ENCODE data around the gene C18orf54.
"Not testable (repeated sequence)": the region's sequence is repeated elsewhere in the genome, so short reads cannot be mapped to it uniquely, and the experiment has no call there.

Gene C18orf54

GRCh38 chr18:54357660-54358494, at the start of gene C18orf54, which contains the start of gene STARD6:
TSS of gene C18orf54 (plus strand) at chr18:54357906. CDS start at chr18:54360573, 2,667 bp downstream.
TSS of gene STARD6 (minus strand) at chr18:54357858. CDS start at chr18:54354573, 3,285 bp downstream.
- in situ Hi-C loops (cut with MboI; ENCODE audit: low sequenced_read_pairs), result no loop called here

DNA sequence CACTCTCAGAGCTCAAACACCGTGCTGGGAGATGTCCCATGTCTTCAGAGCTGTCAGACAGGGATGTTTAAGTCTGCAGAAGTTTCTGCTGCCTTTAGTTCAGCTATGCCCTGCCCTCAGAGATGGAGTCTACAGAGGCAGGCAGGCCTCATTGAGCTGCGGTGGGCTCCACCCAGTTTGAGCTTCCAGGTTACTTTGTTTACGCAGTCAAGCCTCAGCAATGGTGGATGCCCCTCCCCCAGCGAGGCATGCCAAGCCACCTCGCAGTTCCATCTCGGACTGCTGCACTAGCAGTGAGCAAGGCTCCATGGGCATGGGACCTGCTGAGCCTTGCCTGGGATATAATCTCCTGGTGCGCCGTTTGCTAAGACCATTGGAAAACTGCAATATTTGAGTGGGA, 48.1 kb upstream of the C18orf54 start:
- in situ Hi-C loops (cut with MboI; ENCODE audit: low sequenced_read_pairs), result not testable (repeated sequence)

DNA sequence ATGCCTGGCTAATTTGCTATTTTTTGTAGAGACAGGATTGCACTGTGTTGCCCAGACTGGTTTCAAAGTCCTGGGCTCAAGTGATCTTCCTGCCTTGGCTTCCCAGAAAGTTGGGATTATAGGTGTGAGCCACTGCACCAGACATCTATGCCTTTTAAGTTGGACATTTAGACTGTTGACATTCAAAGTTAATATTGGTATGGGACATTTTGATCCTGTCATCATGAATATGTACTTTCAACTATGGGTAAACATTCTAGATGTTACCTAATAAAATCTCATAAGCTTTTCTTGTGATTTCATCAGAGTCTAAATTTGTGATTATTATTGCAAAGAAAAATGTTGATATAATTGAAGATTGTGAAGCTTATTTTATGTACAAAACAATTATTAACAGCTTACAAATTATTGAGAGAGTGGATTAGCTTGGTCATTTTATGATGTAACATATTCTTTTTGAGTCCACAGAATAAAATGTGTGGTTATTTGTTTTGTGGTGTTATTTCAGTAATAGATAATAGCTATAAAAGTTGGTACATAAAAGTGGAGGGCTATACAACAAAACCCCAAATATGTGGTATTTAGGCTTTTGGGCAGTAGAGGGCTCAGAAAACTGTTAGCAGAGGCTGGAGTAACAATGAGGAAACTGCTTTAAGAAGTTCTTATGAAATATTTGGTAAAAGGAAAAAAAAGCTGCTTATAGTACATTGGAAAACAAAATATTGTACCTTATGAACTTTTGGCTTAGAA, 41.5 kb upstream of the C18orf54 start:
- in situ Hi-C loops (cut with MboI; ENCODE audit: low sequenced_read_pairs), result no loop called here

- in situ Hi-C loops (cut with MboI; ENCODE audit: low sequenced_read_pairs), result no loop called here
These were observed 34.1 kb upstream of the C18orf54 start for GRCh38 chr18:54323561-54323960.

- in situ Hi-C loops (cut with MboI; ENCODE audit: low sequenced_read_pairs), result no loop called here
These were observed 33.7 kb upstream of the C18orf54 start for GRCh38 chr18:54323970-54324369.

DNA sequence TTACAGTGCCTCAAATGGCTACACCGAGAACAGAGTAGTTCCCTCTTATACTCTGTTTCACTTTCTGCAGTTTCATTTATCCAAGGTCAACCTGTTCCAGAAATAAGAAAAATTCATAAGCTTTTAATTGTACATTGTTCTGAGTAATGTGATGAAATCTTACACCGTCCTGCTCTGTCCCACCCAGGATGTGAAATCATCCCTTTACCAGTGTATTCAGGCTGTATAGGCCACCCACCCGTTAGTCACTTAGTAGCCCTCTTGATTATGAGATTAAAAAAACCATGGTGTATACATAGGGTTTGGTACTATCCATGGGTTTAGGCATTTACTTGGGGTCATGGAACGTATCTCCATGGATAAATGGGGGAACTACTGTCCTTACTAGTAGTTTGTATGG, 29.9 kb upstream of the C18orf54 start:
- in situ Hi-C loops (cut with MboI; ENCODE audit: low sequenced_read_pairs), result no loop called here

GRCh38 chr18:54329787-54330186, 27.9 kb upstream of the C18orf54 start:
- in situ Hi-C loops (cut with MboI; ENCODE audit: low sequenced_read_pairs), result no loop called here

DNA sequence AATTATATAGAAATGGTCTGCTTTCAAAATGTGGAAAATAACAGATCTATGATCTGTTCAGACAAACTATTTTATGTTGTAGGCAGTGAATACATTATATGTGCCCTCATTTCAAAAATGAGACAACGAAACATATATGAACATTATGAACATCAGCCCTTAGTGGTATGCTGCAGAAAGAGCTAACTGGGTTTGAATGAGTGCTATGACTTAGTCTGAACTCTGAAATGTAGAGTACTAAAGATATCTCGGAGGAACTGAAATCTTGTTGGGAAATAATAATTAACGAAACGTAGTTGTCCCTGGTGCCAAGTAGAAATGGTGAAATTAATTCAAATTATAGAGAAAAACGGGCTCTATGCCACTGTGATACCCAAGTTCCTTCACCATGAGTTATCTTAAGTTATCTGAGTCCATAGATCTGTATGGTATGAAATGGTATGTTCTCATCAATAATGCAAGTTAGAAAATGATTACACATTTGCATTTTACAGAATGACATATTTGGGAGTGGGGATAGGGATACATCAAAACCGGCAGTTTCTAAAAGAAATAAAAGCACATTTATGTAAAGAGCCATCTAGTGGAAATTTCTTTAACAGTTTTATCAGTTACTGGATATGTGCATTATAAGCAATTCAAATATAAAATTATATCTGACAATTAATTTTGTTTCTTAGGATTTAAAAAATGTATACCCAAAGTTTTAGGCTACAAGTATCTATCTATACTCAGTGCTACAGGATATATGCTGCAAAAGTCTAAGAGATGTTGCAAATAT, 26.7 kb upstream of the C18orf54 start:
- in situ Hi-C loops (cut with MboI; ENCODE audit: low sequenced_read_pairs), result no loop called here

DNA sequence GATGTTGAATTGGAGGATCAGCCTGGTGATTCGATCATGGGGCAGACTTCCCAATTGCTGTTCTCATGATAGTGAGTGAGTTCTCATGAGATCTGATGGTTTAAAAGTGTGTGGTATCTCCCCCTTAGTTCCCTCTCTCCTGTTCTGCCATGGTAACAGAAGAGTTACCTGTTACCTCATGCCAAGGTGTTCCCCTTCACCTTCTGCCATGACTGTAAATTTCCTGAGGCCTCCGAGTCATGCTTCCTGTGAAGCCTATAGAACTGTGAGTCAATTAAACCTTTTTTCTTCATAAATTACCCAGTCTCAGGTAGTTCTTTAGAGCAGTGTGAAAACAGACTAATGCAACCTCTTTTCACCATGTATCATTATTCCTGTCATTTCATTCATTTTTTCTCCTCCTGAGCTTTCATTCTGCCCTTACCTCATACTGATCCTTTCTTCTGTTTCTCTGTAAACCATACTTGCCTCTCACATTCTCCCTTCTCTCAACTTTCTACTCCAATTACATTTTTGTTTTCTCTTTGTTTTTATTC, 22.0 kb upstream of the C18orf54 start:
- in situ Hi-C loops (cut with MboI; ENCODE audit: low sequenced_read_pairs), result no loop called here

DNA sequence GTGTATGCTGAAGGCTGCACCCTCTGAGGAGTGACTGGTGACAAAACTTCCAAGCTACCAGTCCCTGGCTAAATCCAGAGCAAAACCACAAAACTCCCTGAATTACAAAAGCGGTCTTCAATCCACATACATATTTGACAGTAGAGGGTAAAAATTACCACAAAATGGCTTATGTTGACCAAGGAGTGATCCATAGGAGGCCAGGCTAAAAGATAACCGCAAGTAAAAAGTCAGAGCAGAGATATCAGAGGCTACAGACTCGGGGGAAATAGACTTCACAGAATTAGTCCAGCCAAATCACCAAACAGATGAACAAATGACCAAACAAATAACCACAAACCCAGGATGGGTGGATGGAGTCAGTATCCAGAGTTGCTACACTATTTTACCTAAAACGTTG, 19.5 kb upstream of the C18orf54 start:
- in situ Hi-C loops (cut with MboI; ENCODE audit: low sequenced_read_pairs), result no loop called here

DNA sequence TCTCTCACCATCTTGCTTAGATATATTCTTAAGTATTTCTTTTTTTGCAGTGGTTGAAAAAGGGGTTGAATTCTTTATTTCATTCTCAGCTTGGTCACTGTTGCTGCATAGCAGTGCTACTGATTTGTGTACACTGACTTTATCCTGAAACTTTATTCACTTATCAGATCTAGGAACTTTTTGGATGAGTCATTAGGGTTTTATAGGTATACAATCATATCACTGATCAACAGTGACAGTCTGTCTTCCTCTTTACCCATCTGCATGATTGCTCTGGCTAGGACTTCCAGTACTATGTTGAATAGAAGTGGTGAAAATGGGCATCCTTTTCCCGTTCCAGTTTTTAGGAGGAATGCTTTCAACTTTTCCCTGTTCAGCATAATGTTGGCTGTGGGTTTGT, 6.5 kb upstream of the C18orf54 start:
- in situ Hi-C loops (cut with MboI; ENCODE audit: low sequenced_read_pairs), result no loop called here

DNA sequence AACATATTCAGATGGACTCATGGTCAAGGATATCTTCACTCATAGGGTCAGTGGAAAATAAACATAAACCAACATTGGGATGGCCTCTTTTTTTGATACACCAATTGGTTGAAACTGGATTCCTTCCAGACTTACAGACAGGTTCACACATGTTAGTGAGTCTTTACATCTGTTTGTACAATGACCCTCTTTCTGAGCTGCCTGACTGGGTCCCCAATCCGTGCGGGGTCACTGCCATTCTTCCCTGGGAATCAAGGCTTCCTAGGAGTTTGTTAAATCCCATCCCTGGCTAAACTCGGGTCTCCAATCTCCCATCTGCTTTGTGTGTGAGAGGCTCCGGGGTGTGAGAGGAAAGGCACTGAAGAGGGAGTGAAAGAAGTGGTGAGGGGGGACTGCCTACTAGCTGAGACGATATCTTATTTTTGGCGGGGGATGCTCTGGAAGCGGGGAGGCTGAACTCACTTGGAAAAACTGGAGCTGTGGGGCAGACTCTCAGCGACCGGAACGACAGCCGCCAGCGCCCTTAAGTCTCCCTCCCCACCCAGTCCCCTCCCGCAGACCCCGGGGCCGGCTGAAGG, 535 bp upstream of the C18orf54 start:
- in situ Hi-C loops (cut with MboI; ENCODE audit: low sequenced_read_pairs), result no loop called here

- in situ Hi-C loops (cut with MboI; ENCODE audit: low sequenced_read_pairs), result no loop called here
These were observed 862 bp downstream of the C18orf54 start for GRCh38 chr18:54358495-54359040.

DNA sequence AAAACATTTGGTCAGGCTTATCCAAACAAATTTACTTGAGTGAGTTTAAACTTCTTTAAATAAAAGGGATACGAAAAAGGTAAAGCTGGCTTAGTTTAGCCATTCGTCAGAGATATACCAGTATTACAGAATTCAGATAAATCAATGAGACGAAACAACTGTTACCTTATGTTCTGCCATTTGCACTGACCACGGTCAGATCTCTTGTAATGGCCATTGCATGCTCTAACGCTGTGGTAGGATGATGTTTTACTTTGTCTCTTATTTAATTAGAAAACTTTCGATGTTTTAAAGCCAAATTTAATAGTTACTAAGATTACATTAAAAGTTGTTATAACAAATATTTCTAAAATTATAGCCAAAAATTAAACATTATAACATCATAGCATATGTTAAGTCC, 1.5 kb downstream of the C18orf54 start:
- in situ Hi-C loops (cut with MboI; ENCODE audit: low sequenced_read_pairs), result no loop called here

GRCh38 chr18:54360406-54360805, 2.7 kb downstream of the C18orf54 start:
- in situ Hi-C loops (cut with MboI; ENCODE audit: low sequenced_read_pairs), result no loop called here

GRCh38 chr18:54378057-54378456, 20.4 kb downstream of the C18orf54 start:
- in situ Hi-C loops (cut with MboI; ENCODE audit: low sequenced_read_pairs), result no loop called here

DNA sequence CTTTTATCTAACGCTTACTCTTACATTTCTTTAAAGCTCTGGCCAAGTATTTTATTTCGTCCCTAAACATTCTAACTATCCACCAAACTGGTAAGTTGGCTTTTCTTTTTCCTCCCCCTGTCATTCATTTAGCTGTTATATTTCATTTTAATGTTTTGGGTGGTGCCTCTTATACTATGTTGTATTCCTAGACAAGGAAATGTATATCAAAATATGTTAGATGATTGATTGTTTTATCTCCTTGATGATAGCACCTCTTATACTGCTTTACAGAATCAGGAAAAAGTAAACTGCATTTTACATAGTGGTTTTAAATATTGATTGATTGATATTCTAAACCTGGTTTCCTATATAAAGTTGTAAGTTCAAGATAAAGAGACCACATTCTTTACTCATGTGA, 23.9 kb downstream of the C18orf54 start:
- in situ Hi-C loops (cut with MboI; ENCODE audit: low sequenced_read_pairs), result no loop called here

GRCh38 chr18:54382076-54382475, 24.4 kb downstream of the C18orf54 start:
- in situ Hi-C loops (cut with MboI; ENCODE audit: low sequenced_read_pairs), result no loop called here

- in situ Hi-C loops (cut with MboI; ENCODE audit: low sequenced_read_pairs), result no loop called here
These were observed 25.1 kb downstream of the C18orf54 start for GRCh38 chr18:54382733-54383252.

- in situ Hi-C loops (cut with MboI; ENCODE audit: low sequenced_read_pairs), result no loop called here
These were observed 28.3 kb downstream of the C18orf54 start for GRCh38 chr18:54386043-54386442.

Data from HL-60/S4 treated with retinoic acid at 250 ng/mL for 4 days and 3 days (cell line).